Measurements from ENCODE around the gene PDHX. TPM values are rescaled to one million over a fixed set of nuclear protein-coding genes. Genes with fewer than 3 reads are reported as not detected.

Gene PDHX
- total and polyA plus RNA-seq, 2 of the 4 experiments (the other 2 are of a cell fraction): 19.8 to 26.7 TPM

DNA sequence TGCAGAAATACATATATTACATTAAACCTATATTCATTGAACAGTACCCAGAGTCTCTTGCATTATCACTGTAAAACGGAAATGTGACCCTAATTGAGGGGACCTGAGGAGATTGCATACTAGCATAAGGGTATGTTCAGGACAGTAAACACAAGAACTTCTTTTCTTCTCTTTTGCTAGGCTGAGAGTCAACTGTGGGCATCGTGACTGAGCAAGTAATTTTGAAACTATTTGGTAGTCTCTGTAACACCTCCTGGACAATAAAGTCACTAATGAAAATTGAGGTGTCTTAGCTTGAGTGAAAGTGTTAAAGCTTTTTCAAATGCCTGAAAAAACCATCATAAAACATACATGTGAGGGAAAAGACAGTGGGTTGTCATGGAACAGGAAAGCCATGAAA, 90.9 kb downstream of the PDHX start:
- no peak for DNase-seq
- H3K14ac ChIP-seq (replicated peaks; ENCODE audit: low read depth, low read length): no peak overlapping the region
- H3K36me3 ChIP-seq (ENCODE audit: control insufficient read depth, insufficient read depth, low read length): no peaks in the 10 kb centered on the region
- ChIA-PET CTCF (interaction anchor here (0.6 kb wide), 1 partner anchor 76 kb away, joined by 3 read pairs; no protein-coding TSS in a partner anchor), POLR2A (ENCODE audit: unreplicated experiment) (no interaction called here)
- no peak overlapping the region for H2AK9ac ChIP-seq (replicated peaks; ENCODE audit: low read depth, low read length, poor library complexity)
- H2BK5ac ChIP-seq (ENCODE audit: low read depth, low read length, poor library complexity, severe bottlenecking): no peak overlapping the region
- no TSS peak for BruUV-seq (replicated peaks)
- dilution Hi-C loops (cut with HindIII; ENCODE audit: low sequenced_read_pairs, unreplicated experiment) (no loop called here), intact Hi-C loops (cut with micrococcal nuclease) (loop anchor here (10.0 kb wide), 1 partner anchor 298 kb away; no protein-coding TSS in a partner anchor), in situ Hi-C loops (cut with MboI; ENCODE audit: low sequenced_read_pairs) (no loop called here)
- no peaks in the 10 kb centered on the region for H4K20me1 ChIP-seq (ENCODE audit: insufficient read depth, low read length)
- H2BK15ac ChIP-seq (ENCODE audit: low read depth, low read length): 0 out of 3 replicates have a peak overlapping the region, but pooled peaks have one; percentile 41
- no peak overlapping the region for H2AFZ ChIP-seq (replicated peaks; ENCODE audit: low read length, poor library complexity)
- H3K27ac ChIP-seq (ENCODE audit: insufficient read depth, low read length): no peak overlapping the region
- H4K91ac ChIP-seq (ENCODE audit: insufficient read depth, low read depth, low read length): no peak overlapping the region
- H2BK120ac ChIP-seq (ENCODE audit: low read depth, low read length): no peak overlapping the region
- no peak overlapping the region for H3K9ac ChIP-seq (ENCODE audit: low read depth, low read length)
- H3K9me1 ChIP-seq (ENCODE audit: insufficient read depth, low read length): peaks cover 12% of the 10 kb centered on the region
- ATAC-seq (ENCODE audit: low read depth): no peak
- H2BK20ac ChIP-seq (ENCODE audit: low read depth, low read length): no peak overlapping the region
- no peak overlapping the region for H4K8ac ChIP-seq (ENCODE audit: low read depth in 2 of 2, low read length in 2 of 2)
- H4K5ac ChIP-seq (ENCODE audit: low read depth, low read length): no peak overlapping the region
- peaks cover 6 to 19% of the 10 kb centered on the region in 2 experiments; a peak in 2 of 4 replicates for H3K79me1 ChIP-seq (ENCODE audit: low read depth in 1 of 2, low read length in 2 of 2)
- no peak overlapping the region for H3K23ac ChIP-seq (ENCODE audit: low read depth, low read length)
- no peaks in the 10 kb centered on the region for H3K9me3 ChIP-seq (ENCODE audit: control insufficient read depth, insufficient read depth, low read length)
- TF ChIP-seq RAD21 (IDR thresholded peaks at IDR 0.05; ENCODE audit: low read length) (no peak), MAFK (IDR thresholded peaks at IDR 0.05; ENCODE audit: low read depth, low read length) (no peak), CEBPB (IDR thresholded peaks at IDR 0.05; ENCODE audit: low read depth, low read length) (no peak), MAZ (IDR thresholded peaks at IDR 0.05; ENCODE audit: borderline replicate concordance, low read depth, low read length) (no peak), RFX5 (IDR thresholded peaks at IDR 0.05; ENCODE audit: low read depth, low read length) (no peak), SMC3 (IDR thresholded peaks at IDR 0.05; ENCODE audit: low read depth, low read length) (no peak), BHLHE40 (IDR thresholded peaks at IDR 0.05; ENCODE audit: low read depth, low read length) (no peak), NFE2L2 (IDR thresholded peaks at IDR 0.05; ENCODE audit: low read depth, low read length) (no peak), USF2 (IDR thresholded peaks at IDR 0.05; ENCODE audit: low read depth, low read length) (no peak), FOS (IDR thresholded peaks at IDR 0.05; ENCODE audit: low read depth, low read length) (no peak), POLR2A (IDR thresholded peaks at IDR 0.05; ENCODE audit: low read depth, low read length) (no peak), CHD1 (IDR thresholded peaks at IDR 0.05; ENCODE audit: low read depth, low read length) (no peak), RCOR1 (IDR thresholded peaks at IDR 0.05; ENCODE audit: insufficient replicate concordance, low read length) (no peak), MXI1 (IDR thresholded peaks at IDR 0.05; ENCODE audit: borderline replicate concordance, low read depth, low read length) (no peak)
- TF ChIP-seq, protein P1, sequence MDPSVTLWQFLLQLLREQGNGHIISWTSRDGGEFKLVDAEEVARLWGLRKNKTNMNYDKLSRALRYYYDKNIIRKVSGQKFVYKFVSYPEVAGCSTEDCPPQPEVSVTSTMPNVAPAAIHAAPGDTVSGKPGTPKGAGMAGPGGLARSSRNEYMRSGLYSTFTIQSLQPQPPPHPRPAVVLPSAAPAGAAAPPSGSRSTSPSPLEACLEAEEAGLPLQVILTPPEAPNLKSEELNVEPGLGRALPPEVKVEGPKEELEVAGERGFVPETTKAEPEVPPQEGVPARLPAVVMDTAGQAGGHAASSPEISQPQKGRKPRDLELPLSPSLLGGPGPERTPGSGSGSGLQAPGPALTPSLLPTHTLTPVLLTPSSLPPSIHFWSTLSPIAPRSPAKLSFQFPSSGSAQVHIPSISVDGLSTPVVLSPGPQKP (IDR thresholded peaks at IDR 0.05; ENCODE audit: borderline replicate concordance, low read depth, low read length): no peak
- TF ChIP-seq, protein P2, sequence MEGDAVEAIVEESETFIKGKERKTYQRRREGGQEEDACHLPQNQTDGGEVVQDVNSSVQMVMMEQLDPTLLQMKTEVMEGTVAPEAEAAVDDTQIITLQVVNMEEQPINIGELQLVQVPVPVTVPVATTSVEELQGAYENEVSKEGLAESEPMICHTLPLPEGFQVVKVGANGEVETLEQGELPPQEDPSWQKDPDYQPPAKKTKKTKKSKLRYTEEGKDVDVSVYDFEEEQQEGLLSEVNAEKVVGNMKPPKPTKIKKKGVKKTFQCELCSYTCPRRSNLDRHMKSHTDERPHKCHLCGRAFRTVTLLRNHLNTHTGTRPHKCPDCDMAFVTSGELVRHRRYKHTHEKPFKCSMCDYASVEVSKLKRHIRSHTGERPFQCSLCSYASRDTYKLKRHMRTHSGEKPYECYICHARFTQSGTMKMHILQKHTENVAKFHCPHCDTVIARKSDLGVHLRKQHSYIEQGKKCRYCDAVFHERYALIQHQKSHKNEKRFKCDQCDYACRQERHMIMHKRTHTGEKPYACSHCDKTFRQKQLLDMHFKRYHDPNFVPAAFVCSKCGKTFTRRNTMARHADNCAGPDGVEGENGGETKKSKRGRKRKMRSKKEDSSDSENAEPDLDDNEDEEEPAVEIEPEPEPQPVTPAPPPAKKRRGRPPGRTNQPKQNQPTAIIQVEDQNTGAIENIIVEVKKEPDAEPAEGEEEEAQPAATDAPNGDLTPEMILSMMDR (conservative IDR thresholded peaks at IDR 0.05; ENCODE audit: low read depth, low read length): no peak
- H3K27me3 ChIP-seq (ENCODE audit: control insufficient read depth, insufficient read depth, low read length): no peaks in the 10 kb centered on the region
- H3K4me3 ChIP-seq (ENCODE audit: insufficient read depth, low read depth, low read length): no peak overlapping the region
- no peak overlapping the region for H2AK5ac ChIP-seq (ENCODE audit: low read depth, low read length)
- H3K4ac ChIP-seq (ENCODE audit: low read depth, low read length): no peak overlapping the region
- H3K18ac ChIP-seq (ENCODE audit: low read depth, low read length): no peak overlapping the region; the same call in 1 of the 2 replicates
- no CpG with 5 or more reads among the region's 2 CpGs for WGBS, 2 experiments (ENCODE audit: extremely low coverage in 2 of 2, insufficient read length in 1 of 2)
- H3K4me1 ChIP-seq (ENCODE audit: control insufficient read depth, insufficient read depth, low read length): peaks cover 21% of the 10 kb centered on the region
- H3K4me2 ChIP-seq (ENCODE audit: low read depth, low read length): no peak overlapping the region
- no peak overlapping the region for H3K56ac ChIP-seq (ENCODE audit: extremely low read depth, insufficient read depth, low read length)
